ENCODE results near the gene MAG. TPM values are rescaled to one million over a fixed set of nuclear protein-coding genes. Genes with fewer than 3 reads are reported as not detected.

Gene MAG
- total RNA-seq, 1 experiment from 2014 or later, result 0.46 TPM

DNA sequence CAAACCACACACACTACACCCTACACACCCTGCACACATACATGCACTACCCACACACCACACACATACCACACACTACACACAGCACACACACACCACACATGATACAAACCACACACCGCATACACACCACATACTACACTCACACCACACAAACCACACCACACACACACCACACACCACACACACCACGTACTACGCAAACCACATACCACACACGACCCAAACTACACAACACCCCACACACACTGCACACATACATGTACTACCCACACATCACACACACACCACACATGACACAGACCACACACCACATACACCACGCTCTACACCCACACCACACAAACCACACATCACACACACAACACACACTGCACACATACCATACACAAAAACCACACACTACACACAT lies 6.6 kb downstream of the MAG start:
- Mint-ChIP-seq H3K27ac (no peak overlapping the region), H3K4me3 (no peak overlapping the region), H3K27me3 (ENCODE audit: low read depth) (no peaks in the 10 kb centered on the region; the same call in 1 of the 2 replicates), H3K9me3 (no peaks in the 10 kb centered on the region; the same call in 1 of the 2 replicates), H3K4me1 (peaks cover 8% of the 10 kb centered on the region), H3K36me3 (no peaks in the 10 kb centered on the region)
- CTCF ChIA-PET, result no interaction called here
- POLR2A ChIA-PET, result no interaction called here
- ATAC-seq, result no peak
- no peak for DNase-seq (ENCODE audit: low spot score)
- TF ChIP-seq, protein P1, sequence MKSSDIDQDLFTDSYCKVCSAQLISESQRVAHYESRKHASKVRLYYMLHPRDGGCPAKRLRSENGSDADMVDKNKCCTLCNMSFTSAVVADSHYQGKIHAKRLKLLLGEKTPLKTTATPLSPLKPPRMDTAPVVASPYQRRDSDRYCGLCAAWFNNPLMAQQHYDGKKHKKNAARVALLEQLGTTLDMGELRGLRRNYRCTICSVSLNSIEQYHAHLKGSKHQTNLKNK (CRISPR knock-in tag; IDR thresholded peaks at IDR 0.05), result no peak
- TF ChIP-seq, protein P2, sequence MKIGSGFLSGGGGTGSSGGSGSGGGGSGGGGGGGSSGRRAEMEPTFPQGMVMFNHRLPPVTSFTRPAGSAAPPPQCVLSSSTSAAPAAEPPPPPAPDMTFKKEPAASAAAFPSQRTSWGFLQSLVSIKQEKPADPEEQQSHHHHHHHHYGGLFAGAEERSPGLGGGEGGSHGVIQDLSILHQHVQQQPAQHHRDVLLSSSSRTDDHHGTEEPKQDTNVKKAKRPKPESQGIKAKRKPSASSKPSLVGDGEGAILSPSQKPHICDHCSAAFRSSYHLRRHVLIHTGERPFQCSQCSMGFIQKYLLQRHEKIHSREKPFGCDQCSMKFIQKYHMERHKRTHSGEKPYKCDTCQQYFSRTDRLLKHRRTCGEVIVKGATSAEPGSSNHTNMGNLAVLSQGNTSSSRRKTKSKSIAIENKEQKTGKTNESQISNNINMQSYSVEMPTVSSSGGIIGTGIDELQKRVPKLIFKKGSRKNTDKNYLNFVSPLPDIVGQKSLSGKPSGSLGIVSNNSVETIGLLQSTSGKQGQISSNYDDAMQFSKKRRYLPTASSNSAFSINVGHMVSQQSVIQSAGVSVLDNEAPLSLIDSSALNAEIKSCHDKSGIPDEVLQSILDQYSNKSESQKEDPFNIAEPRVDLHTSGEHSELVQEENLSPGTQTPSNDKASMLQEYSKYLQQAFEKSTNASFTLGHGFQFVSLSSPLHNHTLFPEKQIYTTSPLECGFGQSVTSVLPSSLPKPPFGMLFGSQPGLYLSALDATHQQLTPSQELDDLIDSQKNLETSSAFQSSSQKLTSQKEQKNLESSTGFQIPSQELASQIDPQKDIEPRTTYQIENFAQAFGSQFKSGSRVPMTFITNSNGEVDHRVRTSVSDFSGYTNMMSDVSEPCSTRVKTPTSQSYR (CRISPR knock-in tag; IDR thresholded peaks at IDR 0.05), result no peak
- no peak for TF ChIP-seq ZNF121 (CRISPR knock-in tag; IDR thresholded peaks at IDR 0.05)
- no peak for TF ChIP-seq FOXP4 (CRISPR knock-in tag; IDR thresholded peaks at IDR 0.05)
- TF ChIP-seq, protein P3, sequence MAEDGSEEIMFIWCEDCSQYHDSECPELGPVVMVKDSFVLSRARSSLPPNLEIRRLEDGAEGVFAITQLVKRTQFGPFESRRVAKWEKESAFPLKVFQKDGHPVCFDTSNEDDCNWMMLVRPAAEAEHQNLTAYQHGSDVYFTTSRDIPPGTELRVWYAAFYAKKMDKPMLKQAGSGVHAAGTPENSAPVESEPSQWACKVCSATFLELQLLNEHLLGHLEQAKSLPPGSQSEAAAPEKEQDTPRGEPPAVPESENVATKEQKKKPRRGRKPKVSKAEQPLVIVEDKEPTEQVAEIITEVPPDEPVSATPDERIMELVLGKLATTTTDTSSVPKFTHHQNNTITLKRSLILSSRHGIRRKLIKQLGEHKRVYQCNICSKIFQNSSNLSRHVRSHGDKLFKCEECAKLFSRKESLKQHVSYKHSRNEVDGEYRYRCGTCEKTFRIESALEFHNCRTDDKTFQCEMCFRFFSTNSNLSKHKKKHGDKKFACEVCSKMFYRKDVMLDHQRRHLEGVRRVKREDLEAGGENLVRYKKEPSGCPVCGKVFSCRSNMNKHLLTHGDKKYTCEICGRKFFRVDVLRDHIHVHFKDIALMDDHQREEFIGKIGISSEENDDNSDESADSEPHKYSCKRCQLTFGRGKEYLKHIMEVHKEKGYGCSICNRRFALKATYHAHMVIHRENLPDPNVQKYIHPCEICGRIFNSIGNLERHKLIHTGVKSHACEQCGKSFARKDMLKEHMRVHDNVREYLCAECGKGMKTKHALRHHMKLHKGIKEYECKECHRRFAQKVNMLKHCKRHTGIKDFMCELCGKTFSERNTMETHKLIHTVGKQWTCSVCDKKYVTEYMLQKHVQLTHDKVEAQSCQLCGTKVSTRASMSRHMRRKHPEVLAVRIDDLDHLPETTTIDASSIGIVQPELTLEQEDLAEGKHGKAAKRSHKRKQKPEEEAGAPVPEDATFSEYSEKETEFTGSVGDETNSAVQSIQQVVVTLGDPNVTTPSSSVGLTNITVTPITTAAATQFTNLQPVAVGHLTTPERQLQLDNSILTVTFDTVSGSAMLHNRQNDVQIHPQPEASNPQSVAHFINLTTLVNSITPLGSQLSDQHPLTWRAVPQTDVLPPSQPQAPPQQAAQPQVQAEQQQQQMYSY (CRISPR knock-in tag; IDR thresholded peaks at IDR 0.05), result no peak
- TF ChIP-seq OVOL2 (CRISPR knock-in tag; IDR thresholded peaks at IDR 0.05; ENCODE audit: borderline replicate concordance), result no peak
- no peak for TF ChIP-seq CDX4 (CRISPR knock-in tag; IDR thresholded peaks at IDR 0.05; ENCODE audit: borderline replicate concordance)
- TF ChIP-seq ZNF219 (CRISPR knock-in tag; IDR thresholded peaks at IDR 0.05; ENCODE audit: borderline replicate concordance), result no peak
- TF ChIP-seq FOXP1 (CRISPR knock-in tag; IDR thresholded peaks at IDR 0.05; ENCODE audit: borderline replicate concordance), result no peak
- no peak for TF ChIP-seq GRHL2 (CRISPR knock-in tag; IDR thresholded peaks at IDR 0.05; ENCODE audit: insufficient replicate concordance, severe bottlenecking)

- H3K27ac Mint-ChIP-seq, result no peak overlapping the region
- H3K4me3 Mint-ChIP-seq, result no peak overlapping the region
- H3K36me3 Mint-ChIP-seq, result no peaks in the 10 kb centered on the region
- DNase-seq (ENCODE audit: low spot score), result peak; percentile 74
- CTCF ChIA-PET, result interaction anchor here (1.0 kb wide), 1 partner anchor 195 kb away, joined by 3 read pairs; no protein-coding TSS in a partner anchor
- POLR2A ChIA-PET, result no interaction called here
- no peaks in the 10 kb centered on the region; the same call in 1 of the 2 replicates for H3K27me3 Mint-ChIP-seq (ENCODE audit: low read depth)
- peak; percentile 77 for ATAC-seq
- H3K4me1 Mint-ChIP-seq, result peaks cover 2% of the 10 kb centered on the region; the same call in 1 of the 2 replicates
- H3K9me3 Mint-ChIP-seq, result no peaks in the 10 kb centered on the region; the same call in 1 of the 2 replicates
- TF ChIP-seq CDX4 (CRISPR knock-in tag; IDR thresholded peaks at IDR 0.05; ENCODE audit: borderline replicate concordance) (no peak), FOXK1 (CRISPR knock-in tag; IDR thresholded peaks at IDR 0.05) (no peak), GABPB1 (CRISPR knock-in tag; IDR thresholded peaks at IDR 0.05) (no peak), IRF2 (CRISPR knock-in tag; IDR thresholded peaks at IDR 0.05; ENCODE audit: borderline replicate concordance, low read depth) (no peak), RELA (CRISPR knock-in tag; IDR thresholded peaks at IDR 0.05; ENCODE audit: borderline replicate concordance) (no peak), ZNF416 (CRISPR knock-in tag; IDR thresholded peaks at IDR 0.05) (no peak), KAT7 (CRISPR knock-in tag; IDR thresholded peaks at IDR 0.05; ENCODE audit: borderline replicate concordance) (no peak), NFYB (CRISPR knock-in tag; conservative IDR thresholded peaks at IDR 0.05; ENCODE audit: low read depth) (no peak), E2F4 (CRISPR knock-in tag; IDR thresholded peaks at IDR 0.05; ENCODE audit: borderline replicate concordance, low read depth) (no peak)
- TF ChIP-seq, protein P4, sequence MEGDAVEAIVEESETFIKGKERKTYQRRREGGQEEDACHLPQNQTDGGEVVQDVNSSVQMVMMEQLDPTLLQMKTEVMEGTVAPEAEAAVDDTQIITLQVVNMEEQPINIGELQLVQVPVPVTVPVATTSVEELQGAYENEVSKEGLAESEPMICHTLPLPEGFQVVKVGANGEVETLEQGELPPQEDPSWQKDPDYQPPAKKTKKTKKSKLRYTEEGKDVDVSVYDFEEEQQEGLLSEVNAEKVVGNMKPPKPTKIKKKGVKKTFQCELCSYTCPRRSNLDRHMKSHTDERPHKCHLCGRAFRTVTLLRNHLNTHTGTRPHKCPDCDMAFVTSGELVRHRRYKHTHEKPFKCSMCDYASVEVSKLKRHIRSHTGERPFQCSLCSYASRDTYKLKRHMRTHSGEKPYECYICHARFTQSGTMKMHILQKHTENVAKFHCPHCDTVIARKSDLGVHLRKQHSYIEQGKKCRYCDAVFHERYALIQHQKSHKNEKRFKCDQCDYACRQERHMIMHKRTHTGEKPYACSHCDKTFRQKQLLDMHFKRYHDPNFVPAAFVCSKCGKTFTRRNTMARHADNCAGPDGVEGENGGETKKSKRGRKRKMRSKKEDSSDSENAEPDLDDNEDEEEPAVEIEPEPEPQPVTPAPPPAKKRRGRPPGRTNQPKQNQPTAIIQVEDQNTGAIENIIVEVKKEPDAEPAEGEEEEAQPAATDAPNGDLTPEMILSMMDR (IDR thresholded peaks at IDR 0.05), result no peak
Observed at GRCh38 chr19:35299523-35300338, 7.8 kb downstream of the MAG start.
